GM18909 (cell line): ENCODE results near the gene TUBA3E.
"Not testable (repeated sequence)": the region's sequence is repeated elsewhere in the genome, so short reads cannot be mapped to it uniquely, and the experiment has no call there.

Experiments used
- ATAC-seq: cut with Tn5 transposase; IDR thresholded peaks from one replicate; pipeline ENCODE4 v1.9.1; 2021; ENCODE audit warnings: mild to moderate bottlenecking; ENCODE audit not compliant: unreplicated experiment, poor library complexity

The TUBA3E gene

GRCh38 chr2:130165293-130166016 lies 32.8 kb downstream of the TUBA3E start:
- no peak for ATAC-seq

GRCh38 chr2:130162968-130163367 lies 35.3 kb downstream of the TUBA3E start:
- ATAC-seq: no peak

DNA sequence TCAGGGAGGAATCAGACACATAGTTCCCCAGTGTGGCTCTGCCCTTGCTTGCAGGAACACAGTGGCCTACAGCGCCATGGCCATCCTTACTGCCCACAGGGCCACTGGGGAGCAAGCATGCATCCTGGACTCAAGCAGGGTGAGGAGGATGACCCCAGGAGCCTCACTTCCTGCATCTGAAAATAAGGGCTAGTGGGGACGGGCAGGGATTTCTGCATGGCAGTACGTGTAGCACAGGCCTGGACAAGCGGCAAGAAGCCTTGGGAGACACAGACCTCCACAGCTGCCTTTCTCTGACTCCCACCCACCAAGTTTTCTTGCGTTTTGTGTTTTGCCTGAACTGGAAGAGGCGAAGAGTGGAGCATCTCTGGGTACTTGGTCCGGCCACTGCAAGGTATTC lies 35.8 kb downstream of the TUBA3E start:
- ATAC-seq: not testable (repeated sequence)

DNA sequence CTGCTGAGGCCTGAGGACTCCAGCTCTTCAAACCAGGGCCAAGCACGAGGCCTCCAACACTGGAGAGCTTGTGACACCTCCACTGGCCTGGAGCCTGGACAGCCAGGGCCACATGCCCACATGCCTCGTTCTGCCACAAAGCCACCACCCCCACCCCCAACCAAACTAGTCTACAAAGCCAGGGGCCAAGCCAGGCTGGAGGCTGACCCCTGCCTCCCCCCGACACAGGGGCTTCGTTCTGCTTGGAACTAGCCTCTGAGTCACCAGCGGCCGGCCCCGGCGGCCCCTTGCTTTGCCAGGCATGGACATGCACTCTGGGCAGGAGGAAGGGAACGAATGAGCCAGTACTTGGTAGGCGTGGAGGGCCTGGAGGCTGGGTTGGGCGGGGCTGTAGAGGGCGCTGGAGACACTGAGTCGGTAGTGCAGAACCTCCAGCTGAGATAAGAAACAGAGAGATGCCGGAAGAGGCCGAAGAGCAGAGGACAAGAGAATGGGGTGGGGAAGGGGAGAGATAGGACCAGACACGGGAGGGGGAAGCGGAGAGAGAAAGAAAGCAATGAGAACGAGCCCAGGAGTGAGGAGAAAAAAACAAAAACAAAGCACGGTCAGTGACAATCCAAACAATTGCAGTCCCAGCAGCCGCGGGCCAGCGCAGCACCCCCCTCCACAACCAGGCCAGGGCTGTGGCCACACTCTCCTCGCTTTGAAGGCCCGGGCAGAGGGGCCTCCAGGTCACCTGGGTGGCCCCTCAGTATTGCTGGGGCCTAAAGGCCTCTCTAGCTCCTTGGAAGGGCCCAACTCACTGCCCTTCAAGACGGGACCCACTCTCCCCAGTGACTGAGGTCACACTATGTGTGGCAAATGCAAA lies 37.2 kb downstream of the TUBA3E start:
- not testable (repeated sequence) for ATAC-seq

- ATAC-seq: no peak
These were observed 38.1 kb downstream of the TUBA3E start for GRCh38 chr2:130160131-130160530.

DNA sequence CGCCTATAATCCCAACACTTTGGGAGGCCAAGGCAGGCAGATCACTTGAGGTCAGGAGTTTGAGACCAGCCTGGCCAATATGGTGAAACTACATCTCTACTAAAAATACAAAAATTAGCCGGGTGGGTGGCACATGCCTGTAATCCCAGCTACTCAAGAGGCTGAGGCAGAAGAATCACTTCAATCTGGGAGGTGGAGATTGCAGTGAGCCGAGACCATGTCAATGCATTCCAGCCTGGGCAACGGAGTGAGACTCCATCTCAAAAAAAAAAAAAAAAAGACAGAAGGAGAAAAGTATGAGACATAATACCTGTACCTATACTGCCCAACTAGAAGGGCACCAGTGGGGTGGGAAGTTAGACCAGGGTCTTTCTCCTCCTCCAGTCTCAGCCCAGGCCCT lies 38.9 kb downstream of the TUBA3E start:
- ATAC-seq: not testable (repeated sequence)

DNA sequence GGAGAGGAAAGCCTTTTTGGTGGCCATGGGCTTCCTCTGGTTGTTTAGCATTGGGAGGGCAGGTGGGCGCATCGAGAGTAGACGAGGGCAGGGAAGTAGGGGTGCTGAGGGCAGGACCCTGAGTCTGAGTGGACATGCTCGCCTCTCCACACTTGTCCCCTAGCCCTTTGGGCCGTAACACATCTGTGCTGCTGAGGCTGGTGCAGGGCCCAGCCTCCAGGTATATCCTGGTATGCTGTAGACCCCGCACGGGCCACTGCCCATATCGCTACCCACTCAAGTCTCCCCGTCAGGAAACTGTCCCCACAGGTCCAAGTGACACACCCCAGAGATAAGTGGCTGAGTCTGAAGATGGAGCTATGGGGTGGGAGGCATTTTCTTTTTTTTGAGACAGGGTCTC lies 39.6 kb downstream of the TUBA3E start:
- no peak for ATAC-seq

DNA sequence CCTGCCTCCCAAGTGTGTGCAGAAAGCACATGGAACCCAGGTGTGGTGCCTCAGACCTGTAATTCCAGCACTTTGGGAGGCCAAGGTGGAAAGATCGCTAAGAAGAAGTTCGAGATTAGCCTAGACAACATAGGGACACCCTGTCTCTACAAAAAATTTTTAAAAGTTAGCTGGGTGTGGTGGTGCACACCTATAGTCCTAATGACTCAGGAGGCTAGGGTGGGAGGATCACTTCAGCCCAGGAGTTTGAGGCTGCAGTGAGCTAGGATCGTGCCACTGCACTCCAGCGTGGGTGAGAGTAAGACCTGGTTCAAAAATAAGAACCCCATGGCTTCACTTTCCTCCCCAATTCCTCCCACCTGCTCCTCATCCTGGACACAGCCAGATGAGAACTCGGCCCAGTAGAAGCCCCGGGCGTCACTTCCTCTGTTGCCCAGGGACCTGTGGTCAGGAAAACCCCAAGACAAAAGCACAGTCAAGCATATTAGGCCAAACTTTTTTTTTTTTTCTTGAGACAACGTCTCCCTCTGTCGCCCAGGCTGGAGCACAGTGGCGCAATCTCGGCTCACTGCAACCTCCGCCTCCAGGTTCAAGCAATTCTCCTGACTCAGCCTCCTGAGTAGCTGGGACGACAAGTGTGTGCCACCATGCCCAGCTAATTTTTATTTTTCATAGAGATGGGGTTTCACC lies 40.3 kb downstream of the TUBA3E start:
- ATAC-seq: peak; percentile 82

DNA sequence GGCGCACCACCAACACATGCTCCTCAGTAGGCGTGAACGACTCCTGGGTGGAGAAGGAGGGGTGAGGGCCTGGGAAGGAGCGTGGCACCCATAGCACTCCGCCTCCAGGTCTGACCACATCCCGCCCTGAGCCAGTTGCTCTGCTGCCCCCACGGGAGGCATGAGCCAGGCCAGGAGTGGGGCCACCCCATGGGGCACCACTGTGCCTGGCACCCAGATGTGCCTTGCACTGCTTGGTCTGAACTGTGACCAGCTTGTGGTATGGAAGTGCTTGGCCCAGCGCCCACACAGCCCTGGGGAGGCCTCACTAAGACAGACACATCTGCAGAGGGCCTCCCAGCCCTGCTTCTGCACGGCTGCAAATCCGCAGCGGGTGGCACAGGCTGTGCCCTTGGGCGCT lies 40.9 kb downstream of the TUBA3E start:
- peak; percentile 52 for ATAC-seq

DNA sequence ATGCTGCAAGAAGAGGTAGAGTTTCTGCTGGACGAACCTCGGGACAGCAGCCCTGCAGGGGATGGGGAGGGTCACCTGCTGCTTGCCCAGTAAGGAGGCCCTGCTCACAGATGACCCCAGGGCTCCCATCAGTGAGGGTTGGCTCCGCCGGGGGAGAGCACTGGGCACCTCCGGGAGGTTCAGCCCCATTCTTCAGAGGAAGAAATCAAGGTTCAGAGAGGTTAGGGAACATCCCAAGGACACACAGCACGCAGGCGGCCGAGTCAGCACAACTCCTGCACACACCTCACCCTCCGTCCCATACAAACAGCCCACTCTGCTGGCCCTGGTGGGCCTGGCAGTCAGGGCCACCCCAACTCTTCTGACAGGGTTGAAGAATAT lies 41.6 kb downstream of the TUBA3E start:
- ATAC-seq: no peak

- not testable (repeated sequence) for ATAC-seq
These were observed 42.1 kb downstream of the TUBA3E start for GRCh38 chr2:130155956-130156623.

DNA sequence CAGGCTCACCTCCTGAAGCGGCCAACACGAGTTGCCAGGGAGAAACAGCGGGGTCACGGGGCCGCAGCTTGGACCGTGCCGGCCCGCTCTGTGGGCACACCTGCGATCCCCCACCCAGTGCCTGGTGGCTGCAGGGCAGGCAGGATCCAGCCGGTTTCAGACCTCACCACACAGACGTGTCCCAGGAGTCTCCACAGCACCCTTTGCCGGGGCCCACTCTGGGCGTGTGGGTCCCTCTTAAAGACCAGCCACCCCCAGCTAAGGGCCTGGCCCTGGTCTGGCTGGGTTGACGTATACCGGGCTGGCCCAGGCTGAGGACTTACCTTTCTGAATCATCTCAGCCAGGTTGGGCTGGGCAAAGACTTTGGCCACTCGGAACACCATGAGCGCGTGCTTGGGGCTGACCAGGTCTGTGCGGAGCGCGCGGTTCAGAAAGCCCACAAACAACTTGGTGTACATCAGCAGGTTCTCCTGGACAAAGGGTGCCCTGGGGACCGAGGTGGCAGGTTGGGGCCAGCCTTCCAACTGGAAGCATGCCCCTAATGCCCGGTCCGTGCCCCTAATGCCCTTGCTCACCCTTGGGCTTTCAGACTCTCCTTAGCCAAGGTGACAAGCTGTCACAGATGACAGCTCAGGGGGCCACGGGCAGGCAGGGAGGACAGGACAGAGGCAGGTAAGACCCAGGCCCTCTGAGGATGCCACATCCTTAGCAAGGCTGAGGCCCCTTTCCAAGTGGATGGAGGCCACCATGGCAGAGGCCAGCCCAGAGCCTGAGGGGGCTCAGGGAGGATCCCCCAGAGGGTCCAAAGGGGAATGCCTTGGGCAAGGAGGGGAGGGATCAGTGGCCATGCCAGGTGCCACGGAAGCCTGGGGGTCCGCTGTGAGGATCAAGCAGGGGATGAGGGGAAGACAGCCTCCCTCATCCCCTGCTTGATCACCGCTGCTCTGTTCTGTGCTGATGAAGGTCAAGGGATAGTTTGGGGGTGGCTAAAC lies 43.2 kb downstream of the TUBA3E start:
- no peak for ATAC-seq

DNA sequence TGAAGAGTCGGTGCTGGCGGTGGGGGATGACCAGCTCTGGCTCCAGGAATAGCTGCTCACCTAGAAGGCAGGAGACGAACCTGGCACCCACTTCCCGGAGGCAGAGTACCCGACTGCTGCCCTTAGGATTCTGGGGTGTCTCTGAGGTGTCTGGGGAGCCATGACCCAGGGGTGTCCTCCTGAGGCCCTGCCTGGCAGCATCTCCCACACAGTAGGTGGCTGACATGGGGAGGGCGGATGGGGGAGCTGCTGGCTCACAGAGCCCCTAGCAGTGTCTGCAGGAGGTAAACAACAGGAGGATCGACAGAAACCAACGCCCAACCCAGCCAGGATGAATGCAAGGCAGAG lies 43.8 kb downstream of the TUBA3E start:
- ATAC-seq: not testable (repeated sequence)

DNA sequence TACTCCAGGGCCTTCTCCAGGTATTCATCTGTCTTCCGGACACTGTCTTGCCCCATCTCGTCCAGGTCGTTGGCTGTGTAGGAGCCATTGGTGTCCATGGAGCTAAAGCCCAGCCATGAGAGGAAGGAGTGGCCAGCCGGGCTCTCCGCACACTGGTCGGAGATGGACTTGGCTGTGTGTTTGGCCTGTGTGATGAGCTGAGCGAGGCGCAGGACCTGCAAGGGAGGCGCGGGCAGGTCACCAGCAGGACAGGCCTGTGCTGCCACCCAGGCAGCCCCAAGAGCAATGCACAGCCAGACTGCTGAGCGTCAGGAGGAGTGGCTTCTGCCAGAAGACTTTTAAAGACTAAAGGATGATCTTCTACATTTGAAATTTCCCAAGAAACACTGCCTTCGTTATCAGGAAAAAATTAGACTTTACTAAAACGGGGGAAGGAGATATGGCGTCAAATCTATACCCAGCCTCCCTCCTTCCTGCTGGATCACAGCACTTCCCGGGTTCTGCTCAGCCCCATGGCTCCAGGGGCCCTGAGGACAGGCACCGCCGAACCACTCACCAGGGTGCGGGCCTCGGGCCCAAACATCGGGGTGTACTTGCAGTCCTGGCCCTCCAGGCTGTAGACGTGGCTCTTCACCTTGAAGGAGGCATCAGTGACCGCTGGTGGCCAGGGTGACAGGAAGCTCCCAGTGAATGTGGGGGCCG lies 44.4 kb downstream of the TUBA3E start:
- not testable (repeated sequence) for ATAC-seq

GRCh38 chr2:130152816-130153595 lies 45.2 kb downstream of the TUBA3E start:
- no peak for ATAC-seq

DNA sequence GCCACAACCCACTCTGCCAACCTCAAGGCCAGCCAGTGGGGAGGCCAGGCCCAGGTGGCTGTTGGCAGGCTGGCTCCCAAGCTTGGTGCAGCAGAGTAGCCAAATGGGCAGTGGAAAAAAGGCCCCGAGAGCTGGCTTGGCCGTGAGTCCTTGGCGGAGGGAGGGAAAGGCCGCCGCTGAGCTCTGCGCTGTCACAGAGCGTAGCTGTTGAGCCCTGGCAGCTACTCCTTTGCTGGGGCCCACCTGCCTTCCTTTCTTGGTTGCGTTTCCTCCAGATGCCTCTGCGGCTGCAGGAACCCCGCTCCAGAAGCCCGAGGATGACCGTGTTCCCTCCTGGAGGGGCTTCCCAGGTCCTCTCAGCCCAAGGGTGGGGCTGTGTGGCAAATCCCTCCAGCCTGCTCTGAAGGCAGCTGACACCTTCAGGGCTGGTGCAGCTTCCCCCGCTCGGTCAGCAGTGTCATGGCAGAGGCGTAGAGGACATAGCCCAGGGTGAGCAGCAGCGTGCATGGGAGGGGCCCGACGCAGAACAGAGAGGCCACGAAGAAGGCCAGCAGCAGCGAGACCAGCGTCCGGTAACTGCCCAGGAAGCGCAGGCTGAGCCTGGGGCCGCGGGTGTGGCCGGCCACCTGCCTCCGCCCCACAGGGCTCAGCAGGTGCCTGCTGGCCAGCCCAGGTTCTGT lies 46.0 kb downstream of the TUBA3E start:
- not testable (repeated sequence) for ATAC-seq

- not testable (repeated sequence) for ATAC-seq
These were observed 47.1 kb downstream of the TUBA3E start for GRCh38 chr2:130151145-130151512.
